Keratinocyte (primary cell): ENCODE results near the gene RGMA. TPM values are rescaled to one million over a fixed set of nuclear protein-coding genes. Genes with fewer than 3 reads are reported as not detected.

Experiments used
- DNase-seq: peaks from one replicate; pipeline ENCODE4 v3.0.0-alpha.2; 2011; ENCODE audit warnings: low read depth, missing footprints, low spot score
- FAIRE-seq: peaks from 2 replicates; lab custom pipeline; 2011; peaks lifted over from hg19 to GRCh38; lab: Jason Lieb, UNC
- H2AFZ ChIP-seq: 2 replicates; pipeline ENCODE4 v1.6.0; 2012; ENCODE audit warnings: low read length, control low read depth, inconsistent platforms; ENCODE audit not compliant: control insufficient read depth
- H3K27ac ChIP-seq: 2 replicates; pipeline ENCODE4 v1.5.1; 2011; ENCODE audit warnings: low read length; ENCODE audit not compliant: control insufficient read depth, insufficient read depth
- H3K27me3 ChIP-seq: 3 replicates; pipeline ENCODE4 v1.6.0; 2011; ENCODE audit warnings: low read length; ENCODE audit not compliant: control insufficient read depth, insufficient read depth; ENCODE audit errors: extremely low read depth
- H3K36me3 ChIP-seq, 2 experiments: 2 replicates in 1 of 2; 3 replicates in 1 of 2; pipeline ENCODE4 v1.5.1; 2011; ENCODE audit warnings: low read length in 2 of 2, mild to moderate bottlenecking in 1 of 2; ENCODE audit not compliant: control insufficient read depth in 2 of 2, insufficient read depth in 2 of 2; ENCODE audit errors: extremely low read depth in 1 of 2
- H3K4me1 ChIP-seq: 3 replicates; pipeline ENCODE4 v1.5.1; 2011; ENCODE audit warnings: low read length; ENCODE audit not compliant: control insufficient read depth, insufficient read depth; ENCODE audit errors: extremely low read depth
- H3K4me2 ChIP-seq: 3 replicates; pipeline ENCODE4 v1.6.0; 2011; ENCODE audit warnings: low read depth, low read length; ENCODE audit not compliant: control insufficient read depth, insufficient read depth; ENCODE audit errors: extremely low read depth
- H3K4me3 ChIP-seq, 3 experiments: fragments of 200-600 bp in 1 of 3; sonication (generic) in 1 of 3; 2 replicates in 2 of 3; 3 replicates in 1 of 3; pipeline ENCODE4 v1.5.1; 2011 to 2016; ENCODE audit warnings: low read length in 3 of 3, mild to moderate bottlenecking in 3 of 3, control low read depth in 2 of 3, inconsistent platforms in 1 of 3, low read depth in 1 of 3, mixed read lengths in 1 of 3, mixed run types in 1 of 3, moderate library complexity in 1 of 3; ENCODE audit not compliant: control insufficient read depth in 2 of 3, insufficient read depth in 2 of 3; ENCODE audit errors: extremely low read depth in 1 of 3
- H3K79me2 ChIP-seq: 2 replicates; pipeline ENCODE4 v1.6.0; 2012; ENCODE audit warnings: low read length; ENCODE audit not compliant: control insufficient read depth, insufficient read depth
- H3K9ac ChIP-seq: 3 replicates; pipeline ENCODE4 v1.6.0; 2011; ENCODE audit warnings: low read length; ENCODE audit not compliant: control insufficient read depth, insufficient read depth; ENCODE audit errors: extremely low read depth
- H3K9me1 ChIP-seq: 3 replicates; pipeline ENCODE4 v1.6.0; 2011; ENCODE audit warnings: low read length; ENCODE audit not compliant: control insufficient read depth, insufficient read depth; ENCODE audit errors: extremely low read depth
- H3K9me3 ChIP-seq: 2 replicates; pipeline ENCODE4 v1.5.1; 2012; ENCODE audit warnings: low read depth, low read length; ENCODE audit not compliant: control insufficient read depth
- H4K20me1 ChIP-seq: 3 replicates; pipeline ENCODE4 v1.6.0; 2011; ENCODE audit warnings: low read length; ENCODE audit not compliant: control insufficient read depth, insufficient read depth; ENCODE audit errors: extremely low read depth
- CTCF ChIP-seq, 3 experiments: IDR thresholded peaks in 1 of 3; conservative IDR thresholded peaks in 1 of 3; optimal IDR thresholded peaks in 1 of 3; 2 replicates in 2 of 3; 3 replicates in 1 of 3; pipeline versions ENCODE3 to v1.5.1; 2011; ENCODE audit warnings: low read length in 3 of 3, mild to moderate bottlenecking in 3 of 3, moderate library complexity in 2 of 3, control low read depth in 1 of 3, inconsistent platforms in 1 of 3; ENCODE audit not compliant: insufficient read depth in 2 of 3; ENCODE audit errors: extremely low read depth in 1 of 3
- EZH2 ChIP-seq: IDR thresholded peaks from one replicate; pipeline ENCODE4 v1.6.1; 2012; ENCODE audit warnings: inconsistent platforms, mild to moderate bottlenecking, low read length, moderate library complexity
- dilution Hi-C: fragments of 300-500 bp; cut with MboI; formaldehyde crosslinking; loops from one replicate; pipeline ENCODE4 v1.7.0; 2020; ENCODE audit warnings: low sequenced_read_pairs; ENCODE audit not compliant: extremely low pct_ligation_motif_present
- polyA plus RNA-seq, 5 experiments: library from polyadenylated mRNA; depleted of rRNA in 3 of 5; stranded (reverse) in 3 of 5; stranded (forward) in 1 of 5; unstranded in 1 of 5; fragments of >200 nt; gene quantifications; 1 replicate in 1 of 5; 2 replicates in 3 of 5; 3 replicates in 1 of 5; pipeline versions ENCODE4 v1.2.1 to v1.2.3, GENCODE V29; 2011 to 2012; ENCODE audit warnings: missing spikeins in 2 of 5, low read depth in 1 of 5, low replicate concordance in 1 of 5

RGMA gene
- polyA plus RNA-seq, 1 donor (not counting 4 experiments of a cell fraction or from before 2014, with no cell fraction given): 0.18 TPM

DNA sequence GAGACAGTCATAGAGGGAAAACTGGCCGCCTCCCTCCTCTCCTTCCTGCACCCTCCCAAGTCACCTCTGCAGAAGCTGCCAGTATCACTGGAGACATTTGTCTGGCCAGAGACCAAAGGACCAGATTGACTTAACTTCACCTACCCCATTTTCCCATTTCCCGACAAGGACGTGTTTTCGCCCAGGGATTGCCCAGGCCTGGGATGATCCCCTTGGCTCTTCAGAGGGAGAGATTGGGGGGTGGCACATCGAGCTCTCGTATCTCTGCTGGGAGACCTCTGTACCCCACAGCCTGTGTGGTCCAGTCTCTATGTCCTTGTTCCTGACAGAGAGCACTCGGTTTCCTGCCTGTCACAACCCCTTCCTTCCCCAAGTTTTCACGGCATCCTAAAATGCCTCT is 31.4 kb downstream of the RGMA start:
- no peak overlapping the region for H3K4me3 ChIP-seq
- no peaks in the 10 kb centered on the region for H3K36me3 ChIP-seq
- no peaks in the 10 kb centered on the region for H3K9me1 ChIP-seq
- no peaks in the 10 kb centered on the region for H3K9me3 ChIP-seq
- no peak overlapping the region for H3K4me2 ChIP-seq
- H3K9ac ChIP-seq: no peak overlapping the region
- FAIRE-seq (no peak), DNase-seq (no peak)
- no peaks in the 10 kb centered on the region for H3K79me2 ChIP-seq
- H2AFZ ChIP-seq: no peak overlapping the region
- H3K27ac ChIP-seq: no peak overlapping the region
- no peaks in the 10 kb centered on the region for H3K27me3 ChIP-seq
- TF ChIP-seq EZH2: no peak
- TF ChIP-seq CTCF (optimal IDR thresholded peaks at IDR 0.05 in 1 of 3, IDR thresholded peaks at IDR 0.05 in 1 of 3, conservative IDR thresholded peaks at IDR 0.05 in 1 of 3; ENCODE audit: extremely low read depth in 1 of 3, insufficient read depth in 2 of 3, low read length in 3 of 3): no peak
- H3K4me1 ChIP-seq: peaks cover 7% of the 10 kb centered on the region
- dilution Hi-C loops: no loop called here
- no peaks in the 10 kb centered on the region for H4K20me1 ChIP-seq

DNA sequence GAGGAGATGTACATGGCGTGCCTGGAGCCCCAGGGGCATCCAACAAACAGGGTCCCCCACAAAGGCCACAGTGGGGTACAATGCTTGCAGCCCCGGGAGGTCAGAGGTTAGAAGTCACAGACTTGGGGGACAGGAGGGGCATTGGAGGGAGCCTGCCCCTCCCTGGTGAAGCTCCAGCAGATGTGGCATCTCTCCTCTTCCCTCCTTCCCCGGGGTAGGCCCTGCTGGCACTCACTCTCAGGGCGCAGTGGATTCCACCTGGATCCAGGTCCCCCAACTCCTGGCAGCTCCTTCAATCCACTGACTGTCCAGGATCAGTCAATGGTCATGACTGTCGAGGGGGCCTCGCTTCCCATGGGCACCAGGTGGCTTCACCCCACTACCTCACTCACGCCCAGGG is 32.2 kb downstream of the RGMA start:
- H3K79me2 ChIP-seq: no peaks in the 10 kb centered on the region
- no peak for FAIRE-seq
- no peak overlapping the region for H2AFZ ChIP-seq
- DNase-seq: no peak
- no peaks in the 10 kb centered on the region for H3K9me3 ChIP-seq
- H3K9me1 ChIP-seq: no peaks in the 10 kb centered on the region
- no peaks in the 10 kb centered on the region for H3K27me3 ChIP-seq
- no peak overlapping the region for H3K4me2 ChIP-seq
- H4K20me1 ChIP-seq: no peaks in the 10 kb centered on the region
- TF ChIP-seq CTCF (optimal IDR thresholded peaks at IDR 0.05 in 1 of 3, IDR thresholded peaks at IDR 0.05 in 1 of 3, conservative IDR thresholded peaks at IDR 0.05 in 1 of 3; ENCODE audit: extremely low read depth in 1 of 3, insufficient read depth in 2 of 3, low read length in 3 of 3) (no peak), EZH2 (no peak)
- H3K9ac ChIP-seq: no peak overlapping the region
- no peaks in the 10 kb centered on the region for H3K36me3 ChIP-seq
- H3K4me1 ChIP-seq: peaks cover 3% of the 10 kb centered on the region
- no peak overlapping the region for H3K27ac ChIP-seq
- dilution Hi-C loops: no loop called here
- H3K4me3 ChIP-seq: no peak overlapping the region
